ENCODE results near the gene RWDD1.
A peak's percentile ranks its signal among the peaks of the same experiment; 100 is the strongest.

The RWDD1 gene

DNA sequence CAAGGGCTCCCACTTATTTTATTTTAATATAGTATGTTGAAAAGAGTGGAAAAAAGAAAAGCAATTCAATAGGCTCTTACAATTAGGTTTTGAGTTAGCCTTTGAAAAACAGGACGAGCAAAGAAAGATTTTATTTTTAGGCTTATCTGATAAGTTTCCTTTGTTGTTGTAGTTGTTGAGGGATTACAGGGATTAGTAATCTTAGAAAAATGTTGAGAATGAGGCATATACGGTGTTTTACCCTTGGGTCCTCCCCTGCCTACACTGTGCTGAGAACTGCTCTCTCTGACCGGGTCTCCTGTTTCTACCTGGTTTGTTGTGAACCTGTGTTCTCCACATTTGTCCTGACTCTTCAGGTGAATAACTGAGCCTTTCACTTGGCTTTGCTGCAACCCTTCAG lies 42.5 kb upstream of the RWDD1 start:
- Histone ChIP-seq H3K9me3 (ENCODE audit: insufficient read depth, low read length) (no peaks in the 10 kb centered on the region), H3K4me2 (ENCODE audit: low read length) (peak overlapping the region; percentile 32), H3K27ac (ENCODE audit: low read length) (no peak overlapping the region), H3K4me3 (ENCODE audit: low read length) (no peak overlapping the region), H4K20me1 (ENCODE audit: insufficient read depth, low read length) (no peaks in the 10 kb centered on the region), H3K36me3 (replicated peaks; ENCODE audit: low read depth, low read length) (no peaks in the 10 kb centered on the region), H3K4me1 (ENCODE audit: low read length) (peaks cover 41% of the 10 kb centered on the region), H3K79me2 (ENCODE audit: low read length) (no peaks in the 10 kb centered on the region), H3K27me3 (ENCODE audit: low read depth, low read length) (no peaks in the 10 kb centered on the region), H2AFZ (ENCODE audit: low read depth, low read length) (no peak overlapping the region), H3K9ac (ENCODE audit: low read length) (no peak overlapping the region)
- TF ChIP-seq EZH2phosphoT487 (IDR thresholded peaks at IDR 0.05; ENCODE audit: low read depth), result no peak
- TF ChIP-seq, protein P1, sequence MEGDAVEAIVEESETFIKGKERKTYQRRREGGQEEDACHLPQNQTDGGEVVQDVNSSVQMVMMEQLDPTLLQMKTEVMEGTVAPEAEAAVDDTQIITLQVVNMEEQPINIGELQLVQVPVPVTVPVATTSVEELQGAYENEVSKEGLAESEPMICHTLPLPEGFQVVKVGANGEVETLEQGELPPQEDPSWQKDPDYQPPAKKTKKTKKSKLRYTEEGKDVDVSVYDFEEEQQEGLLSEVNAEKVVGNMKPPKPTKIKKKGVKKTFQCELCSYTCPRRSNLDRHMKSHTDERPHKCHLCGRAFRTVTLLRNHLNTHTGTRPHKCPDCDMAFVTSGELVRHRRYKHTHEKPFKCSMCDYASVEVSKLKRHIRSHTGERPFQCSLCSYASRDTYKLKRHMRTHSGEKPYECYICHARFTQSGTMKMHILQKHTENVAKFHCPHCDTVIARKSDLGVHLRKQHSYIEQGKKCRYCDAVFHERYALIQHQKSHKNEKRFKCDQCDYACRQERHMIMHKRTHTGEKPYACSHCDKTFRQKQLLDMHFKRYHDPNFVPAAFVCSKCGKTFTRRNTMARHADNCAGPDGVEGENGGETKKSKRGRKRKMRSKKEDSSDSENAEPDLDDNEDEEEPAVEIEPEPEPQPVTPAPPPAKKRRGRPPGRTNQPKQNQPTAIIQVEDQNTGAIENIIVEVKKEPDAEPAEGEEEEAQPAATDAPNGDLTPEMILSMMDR (IDR thresholded peaks at IDR 0.05; ENCODE audit: low read depth, low read length), result no peak

GRCh38 chr6:116529466-116530290 lies 41.6 kb upstream of the RWDD1 start:
- no peak overlapping the region for H2AFZ ChIP-seq (ENCODE audit: low read depth, low read length)
- no peaks in the 10 kb centered on the region for H3K36me3 ChIP-seq (replicated peaks; ENCODE audit: low read depth, low read length)
- H3K79me2 ChIP-seq (ENCODE audit: low read length), result no peaks in the 10 kb centered on the region
- no peaks in the 10 kb centered on the region for H3K9me3 ChIP-seq (ENCODE audit: insufficient read depth, low read length)
- no peak overlapping the region for H3K4me3 ChIP-seq (ENCODE audit: low read length)
- H3K4me2 ChIP-seq (ENCODE audit: low read length), result no peak overlapping the region
- H3K4me1 ChIP-seq (ENCODE audit: low read length), result peaks cover 41% of the 10 kb centered on the region
- no peaks in the 10 kb centered on the region for H3K27me3 ChIP-seq (ENCODE audit: low read depth, low read length)
- no peak overlapping the region for H3K27ac ChIP-seq (ENCODE audit: low read length)
- H3K9ac ChIP-seq (ENCODE audit: low read length), result no peak overlapping the region
- TF ChIP-seq EZH2phosphoT487 (IDR thresholded peaks at IDR 0.05; ENCODE audit: low read depth), result no peak
- TF ChIP-seq, protein P1 (IDR thresholded peaks at IDR 0.05; ENCODE audit: low read depth, low read length), result no peak
- no peaks in the 10 kb centered on the region for H4K20me1 ChIP-seq (ENCODE audit: insufficient read depth, low read length)

GRCh38 chr6:116530436-116530835 lies 40.9 kb upstream of the RWDD1 start:
- H2AFZ ChIP-seq (ENCODE audit: low read depth, low read length), result no peak overlapping the region
- 0 out of 2 replicates have a peak overlapping the region, but pooled peaks have one; percentile 4 for H3K4me2 ChIP-seq (ENCODE audit: low read length)
- no peak overlapping the region for H3K27ac ChIP-seq (ENCODE audit: low read length)

More at GRCh38 chr6:116530436-116530835, 40.9 kb upstream of the RWDD1 start:
- no peaks in the 10 kb centered on the region for H3K36me3 ChIP-seq (replicated peaks; ENCODE audit: low read depth, low read length)
- H3K4me3 ChIP-seq (ENCODE audit: low read length), result no peak overlapping the region
- no peaks in the 10 kb centered on the region for H4K20me1 ChIP-seq (ENCODE audit: insufficient read depth, low read length)
- H3K4me1 ChIP-seq (ENCODE audit: low read length), result peaks cover 41% of the 10 kb centered on the region
- TF ChIP-seq, protein P1 (IDR thresholded peaks at IDR 0.05; ENCODE audit: low read depth, low read length), result no peak
- no peak for TF ChIP-seq EZH2phosphoT487 (IDR thresholded peaks at IDR 0.05; ENCODE audit: low read depth)
- no peak overlapping the region for H3K9ac ChIP-seq (ENCODE audit: low read length)
- H3K79me2 ChIP-seq (ENCODE audit: low read length), result no peaks in the 10 kb centered on the region
- no peaks in the 10 kb centered on the region for H3K9me3 ChIP-seq (ENCODE audit: insufficient read depth, low read length)
- H3K27me3 ChIP-seq (ENCODE audit: low read depth, low read length), result no peaks in the 10 kb centered on the region
